Measurements from ENCODE around the gene EPHA5.

DNA sequence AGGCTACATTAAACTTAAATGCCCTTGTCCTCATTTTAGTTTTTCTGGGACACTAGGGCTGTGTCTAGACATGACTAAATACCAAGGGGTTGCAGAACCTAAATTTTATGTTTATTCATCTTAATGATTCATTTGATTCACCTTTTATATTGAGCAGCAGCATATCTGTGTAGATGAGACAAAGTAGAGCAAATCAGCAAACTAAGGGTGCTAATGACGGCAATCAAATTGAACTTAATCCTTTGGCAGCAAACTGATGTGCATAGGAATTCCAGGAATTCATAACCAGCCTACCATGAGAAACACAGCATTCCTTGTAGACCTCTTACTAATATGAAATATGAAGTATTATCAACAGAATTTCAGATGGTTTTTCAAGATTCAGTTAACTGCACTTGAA, 25.1 kb downstream of the EPHA5 start:
- TF ChIP-seq, protein P1, sequence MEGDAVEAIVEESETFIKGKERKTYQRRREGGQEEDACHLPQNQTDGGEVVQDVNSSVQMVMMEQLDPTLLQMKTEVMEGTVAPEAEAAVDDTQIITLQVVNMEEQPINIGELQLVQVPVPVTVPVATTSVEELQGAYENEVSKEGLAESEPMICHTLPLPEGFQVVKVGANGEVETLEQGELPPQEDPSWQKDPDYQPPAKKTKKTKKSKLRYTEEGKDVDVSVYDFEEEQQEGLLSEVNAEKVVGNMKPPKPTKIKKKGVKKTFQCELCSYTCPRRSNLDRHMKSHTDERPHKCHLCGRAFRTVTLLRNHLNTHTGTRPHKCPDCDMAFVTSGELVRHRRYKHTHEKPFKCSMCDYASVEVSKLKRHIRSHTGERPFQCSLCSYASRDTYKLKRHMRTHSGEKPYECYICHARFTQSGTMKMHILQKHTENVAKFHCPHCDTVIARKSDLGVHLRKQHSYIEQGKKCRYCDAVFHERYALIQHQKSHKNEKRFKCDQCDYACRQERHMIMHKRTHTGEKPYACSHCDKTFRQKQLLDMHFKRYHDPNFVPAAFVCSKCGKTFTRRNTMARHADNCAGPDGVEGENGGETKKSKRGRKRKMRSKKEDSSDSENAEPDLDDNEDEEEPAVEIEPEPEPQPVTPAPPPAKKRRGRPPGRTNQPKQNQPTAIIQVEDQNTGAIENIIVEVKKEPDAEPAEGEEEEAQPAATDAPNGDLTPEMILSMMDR (IDR thresholded peaks at IDR 0.05; ENCODE audit: borderline replicate concordance, extremely low read depth, low read length, poor library complexity, severe bottlenecking): no peak
- TF ChIP-seq EZH2 (IDR thresholded peaks at IDR 0.05; ENCODE audit: borderline replicate concordance, low read depth, low read length, severe bottlenecking): no peak

All from DND-41 (cell line).